ENCODE measurements around the gene PCYT2.
"Not testable (repeated sequence)": the region's sequence is repeated elsewhere in the genome, so short reads cannot be mapped to it uniquely, and the experiment has no call there.

Gene PCYT2

DNA sequence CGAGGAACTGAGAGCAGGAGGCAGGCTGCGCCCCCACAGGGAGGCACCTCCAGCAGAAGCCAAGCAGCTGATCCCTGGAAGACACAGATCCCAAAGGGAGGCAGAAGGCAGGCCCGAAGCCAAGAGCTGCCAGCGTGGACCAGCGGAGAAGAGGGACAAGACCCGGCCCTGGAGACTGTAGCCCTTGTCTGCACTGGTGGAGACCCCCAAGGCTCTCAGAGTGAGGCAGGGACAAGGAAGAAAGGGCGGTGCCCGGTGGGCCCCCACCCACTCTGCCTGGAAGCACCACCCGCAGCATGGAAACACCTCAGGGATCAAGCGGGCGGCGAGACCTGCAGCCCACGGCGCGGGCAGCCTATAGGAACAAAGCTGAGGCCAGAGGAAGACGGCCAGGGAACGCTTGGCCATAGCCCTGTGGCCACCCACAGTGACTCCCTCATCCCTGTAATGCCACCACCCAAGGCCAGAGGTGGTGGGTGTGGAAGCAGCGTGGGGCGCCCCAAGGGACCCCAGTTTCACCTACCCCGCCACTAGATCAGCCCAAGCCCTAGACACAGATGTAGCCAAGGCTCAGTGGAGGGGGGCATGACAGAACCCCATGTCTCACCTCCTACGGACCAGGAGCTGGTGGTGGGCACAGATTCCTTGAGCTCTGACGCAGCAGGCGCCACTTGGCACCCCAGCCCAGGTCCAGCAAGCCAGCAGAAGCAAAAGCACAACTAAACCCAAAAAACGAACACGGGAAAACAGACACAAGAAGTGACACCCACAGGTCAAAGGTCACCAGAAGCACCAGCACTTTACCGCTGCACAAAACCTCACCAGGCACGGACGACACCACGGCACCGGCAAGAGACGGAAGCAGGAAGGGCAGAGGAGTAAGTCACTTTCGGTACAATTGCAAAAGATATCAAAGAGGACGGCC is 9.7 kb upstream of the PCYT2 start:
- Histone ChIP-seq H3K4me3 (ENCODE audit: low read depth, low read length) (no peak overlapping the region), H3K4me1 (ENCODE audit: control insufficient read depth, insufficient read depth, low read length) (0 out of 2 replicates have a peak, but pooled peaks cover 2% of the 10 kb centered on the region), H3K36me3 (ENCODE audit: control insufficient read depth in 2 of 2, insufficient read depth in 1 of 2, low read length in 2 of 2) (peaks cover 6 to 45% of the 10 kb centered on the region in 2 experiments; a peak in 1 of 3 replicates), H3K9me3 (ENCODE audit: control insufficient read depth, insufficient read depth, low read depth, low read length) (no peaks in the 10 kb centered on the region), H3K27ac (ENCODE audit: extremely low read depth, low read depth, low read length) (0 out of 2 replicates have a peak overlapping the region, but pooled peaks have one; percentile 1)
- ChIA-PET POLR2A (interaction anchor here (0.5 to 1.2 kb wide), 4 partner anchors 9 to 102 kb away, joined by 3 to 6 read pairs (median 4); partner anchors contain the start of genes CENPX, LRRC45 and PCYT2), CTCF (interaction anchor here (0.6 kb wide), 2 partner anchors 15 to 217 kb away, joined by 3 read pairs; no protein-coding TSS in a partner anchor)
- TF ChIP-seq GLIS1 (tag by site-specific recombination; IDR thresholded peaks at IDR 0.05) (peak; percentile 58; the same call in 1 of the 2 replicates), ZNF658 (tag by site-specific recombination; IDR thresholded peaks at IDR 0.05) (no peak), SCRT2 (tag by site-specific recombination; IDR thresholded peaks at IDR 0.05) (no peak), SP2 (tag by site-specific recombination; IDR thresholded peaks at IDR 0.05) (0 out of 2 replicates have a peak, but pooled peaks have one; percentile 8), EGR2 (tag by site-specific recombination; IDR thresholded peaks at IDR 0.05; ENCODE audit: low read depth) (peak; percentile 81), ZFHX2 (tag by site-specific recombination; conservative IDR thresholded peaks at IDR 0.05) (peak; percentile 73), GLIS2 (tag by site-specific recombination; IDR thresholded peaks at IDR 0.05) (peak; percentile 59; the same call in 1 of the 2 replicates), ZNF404 (tag by site-specific recombination; IDR thresholded peaks at IDR 0.05) (no peak)

DNA sequence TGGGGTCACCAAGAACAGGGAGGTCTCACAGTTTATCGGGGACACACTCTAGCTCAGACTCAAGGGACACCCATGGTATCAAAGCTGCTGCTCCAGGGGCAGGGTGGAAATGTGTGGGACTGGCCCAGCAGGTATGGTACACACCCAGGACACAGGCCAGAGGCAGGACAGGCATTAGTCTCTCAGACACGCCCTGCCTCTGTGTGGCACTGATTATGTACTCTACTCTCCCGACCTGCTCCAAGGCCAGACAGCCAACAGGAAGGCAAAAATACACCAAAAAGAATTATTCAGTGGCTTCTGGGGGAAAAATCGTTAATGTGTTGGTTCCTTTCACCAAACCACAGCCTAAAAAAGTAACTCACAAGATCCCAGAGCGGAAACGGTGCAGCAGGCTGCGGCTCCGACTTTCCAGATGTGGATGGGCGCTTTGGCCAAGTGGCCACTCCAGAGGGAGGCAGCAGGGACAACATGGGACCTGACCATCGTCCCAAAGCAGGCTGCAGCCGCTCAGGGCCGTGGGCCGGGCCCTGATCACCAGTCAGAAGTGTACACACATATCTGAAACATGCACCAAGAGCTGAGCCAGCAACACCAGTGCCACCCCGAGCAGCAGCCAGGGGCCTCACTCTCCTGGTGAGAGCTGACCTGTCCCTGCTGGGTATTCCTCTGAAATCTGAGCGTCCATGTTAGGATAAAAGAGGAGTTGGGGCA is 7.8 kb upstream of the PCYT2 start:
- ChIA-PET POLR2A (no interaction called here), CTCF (interaction anchor here (1.0 kb wide), 1 partner anchor 40 kb away, joined by 5 read pairs; no protein-coding TSS in a partner anchor)
- peaks cover 6 to 64% of the 10 kb centered on the region in 2 experiments; a peak in 1 of 3 replicates for H3K36me3 ChIP-seq (ENCODE audit: control insufficient read depth in 2 of 2, insufficient read depth in 1 of 2, low read length in 2 of 2)
- H3K4me3 ChIP-seq (ENCODE audit: low read depth, low read length), result no peak overlapping the region
- TF ChIP-seq YY1 (tag by site-specific recombination; IDR thresholded peaks at IDR 0.05), result no peak
- TF ChIP-seq ZNF473 (tag by site-specific recombination; IDR thresholded peaks at IDR 0.05), result no peak
- H3K9me3 ChIP-seq (ENCODE audit: control insufficient read depth, insufficient read depth, low read depth, low read length), result no peaks in the 10 kb centered on the region
- 0 out of 2 replicates have a peak, but pooled peaks cover 2% of the 10 kb centered on the region for H3K4me1 ChIP-seq (ENCODE audit: control insufficient read depth, insufficient read depth, low read length)
- H3K27ac ChIP-seq (ENCODE audit: extremely low read depth, low read depth, low read length), result no peak overlapping the region

DNA sequence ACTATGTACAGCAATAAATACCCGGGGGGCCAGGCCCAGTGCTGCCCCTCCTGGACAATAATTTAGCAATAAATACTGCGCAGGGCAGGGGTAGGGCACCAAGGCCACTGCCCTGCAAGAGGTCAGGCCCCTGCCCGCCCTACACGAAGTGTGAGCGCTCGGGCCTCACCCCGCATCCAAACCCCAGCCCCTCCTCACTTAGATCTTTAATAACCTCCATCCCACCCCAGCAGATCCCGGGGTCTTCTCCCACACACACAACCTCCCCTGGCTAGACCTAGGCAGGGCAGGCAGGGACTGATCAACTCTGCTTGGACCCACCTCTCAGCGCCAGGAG is 7.1 kb upstream of the PCYT2 start:
- TF ChIP-seq BCL11B (tag by site-specific recombination; IDR thresholded peaks at IDR 0.05; ENCODE audit: low read depth), result 0 out of 2 replicates have a peak, but pooled peaks have one; percentile 56
- peaks cover 6 to 70% of the 10 kb centered on the region in 2 experiments; a peak in 1 of 3 replicates for H3K36me3 ChIP-seq (ENCODE audit: control insufficient read depth in 2 of 2, insufficient read depth in 1 of 2, low read length in 2 of 2)
- CTCF ChIA-PET; H3K9me3 ChIP-seq (ENCODE audit: control insufficient read depth, insufficient read depth, low read depth, low read length); H3K4me3 ChIP-seq (ENCODE audit: low read depth, low read length); H3K27ac ChIP-seq (ENCODE audit: extremely low read depth, low read depth, low read length); H3K4me1 ChIP-seq (ENCODE audit: control insufficient read depth, insufficient read depth, low read length): not testable (repeated sequence)
- POLR2A ChIA-PET, result interaction anchor here (2.1 kb wide), 1 partner anchor 8 kb away, joined by 22 read pairs; the partner anchor contains the start of gene MAFG

DNA sequence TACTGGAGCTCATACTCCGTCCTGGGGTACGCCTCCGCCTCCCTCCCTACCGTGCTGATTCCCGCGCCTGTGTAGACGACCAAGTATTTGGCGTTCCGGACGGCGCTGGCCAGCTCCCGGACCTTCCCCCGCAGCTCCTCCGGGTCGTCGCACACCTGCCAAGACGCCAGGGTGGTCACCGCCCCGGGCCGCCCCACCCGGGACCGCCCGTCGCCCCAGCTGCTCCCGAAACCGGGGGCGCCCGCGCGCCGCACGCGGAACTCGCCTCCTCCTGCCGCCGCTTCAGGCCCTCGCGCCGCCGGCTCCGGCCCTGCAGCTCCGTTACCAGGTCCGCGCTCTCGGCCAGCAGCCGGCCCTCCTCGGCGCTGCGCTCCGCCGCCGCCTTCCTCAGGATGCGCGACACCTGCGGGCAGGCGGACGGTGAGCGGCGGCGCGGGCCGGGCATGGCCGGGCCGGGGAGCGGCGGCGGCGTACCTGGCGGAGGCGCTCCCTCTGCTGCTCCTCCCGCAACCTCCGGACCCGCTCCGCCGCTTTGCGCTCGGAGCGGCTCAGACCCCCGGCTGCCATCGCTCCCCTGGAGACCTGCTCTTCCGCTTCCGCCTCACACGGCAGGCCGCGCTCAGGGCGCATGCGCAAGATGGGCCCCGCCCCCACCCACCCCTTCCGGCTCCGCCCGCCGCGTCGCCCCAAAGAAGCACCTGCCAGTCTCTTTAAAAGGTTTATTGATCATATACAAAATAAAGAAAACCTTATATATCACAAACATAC is 6.5 kb upstream of the PCYT2 start, which contains the start of gene SIRT7:
SIRT7 (minus strand) TSS at position 612 of the 768 bp plus-strand sequence; CDS start at position 567, 45 bp downstream.
- peak within 1 kb of the TSS; percentile 71 for H3K4me3 ChIP-seq (ENCODE audit: low read depth, low read length)
- POLR2A ChIA-PET, result interaction anchor here (0.6 to 2.1 kb wide), 6 partner anchors 9 to 105 kb away, joined by 3 to 22 read pairs (median 5); partner anchors contain the start of genes ALYREF, ANAPC11, CENPX and LRRC45
- H3K27ac ChIP-seq (ENCODE audit: extremely low read depth, low read depth, low read length), result peak within 1 kb of the TSS; percentile 65; the same call in 1 of the 2 replicates
- no peaks in the 10 kb centered on the region for H3K9me3 ChIP-seq (ENCODE audit: control insufficient read depth, insufficient read depth, low read depth, low read length)
- peaks cover 6 to 74% of the 10 kb centered on the region in 2 experiments; a peak in 1 of 3 replicates for H3K36me3 ChIP-seq (ENCODE audit: control insufficient read depth in 2 of 2, insufficient read depth in 1 of 2, low read length in 2 of 2)
- H3K4me1 ChIP-seq (ENCODE audit: control insufficient read depth, insufficient read depth, low read length), result 0 out of 2 replicates have a peak, but pooled peaks cover 2% of the 10 kb centered on the region
- CTCF ChIA-PET, result interaction anchor here (0.7 to 1.3 kb wide), 12 partner anchors 9 to 184 kb away, joined by 3 to 6 read pairs (median 4); no protein-coding TSS in a partner anchor
- TF ChIP-seq KLF1 (tag by site-specific recombination; IDR thresholded peaks at IDR 0.05) (peak; percentile 58; the same call in 1 of the 2 replicates), ZNF596 (tag by site-specific recombination; IDR thresholded peaks at IDR 0.05) (0 out of 2 replicates have a peak, but pooled peaks have one; percentile 31), ZBTB20 (tag by site-specific recombination; IDR thresholded peaks at IDR 0.05) (peak; percentile 81), YY2 (tag by site-specific recombination; IDR thresholded peaks at IDR 0.05) (0 out of 2 replicates have a peak, but pooled peaks have one; percentile 26), KLF8 (tag by site-specific recombination; IDR thresholded peaks at IDR 0.05) (peak; percentile 46; the same call in 1 of the 2 replicates)
- TF ChIP-seq, protein P1, sequence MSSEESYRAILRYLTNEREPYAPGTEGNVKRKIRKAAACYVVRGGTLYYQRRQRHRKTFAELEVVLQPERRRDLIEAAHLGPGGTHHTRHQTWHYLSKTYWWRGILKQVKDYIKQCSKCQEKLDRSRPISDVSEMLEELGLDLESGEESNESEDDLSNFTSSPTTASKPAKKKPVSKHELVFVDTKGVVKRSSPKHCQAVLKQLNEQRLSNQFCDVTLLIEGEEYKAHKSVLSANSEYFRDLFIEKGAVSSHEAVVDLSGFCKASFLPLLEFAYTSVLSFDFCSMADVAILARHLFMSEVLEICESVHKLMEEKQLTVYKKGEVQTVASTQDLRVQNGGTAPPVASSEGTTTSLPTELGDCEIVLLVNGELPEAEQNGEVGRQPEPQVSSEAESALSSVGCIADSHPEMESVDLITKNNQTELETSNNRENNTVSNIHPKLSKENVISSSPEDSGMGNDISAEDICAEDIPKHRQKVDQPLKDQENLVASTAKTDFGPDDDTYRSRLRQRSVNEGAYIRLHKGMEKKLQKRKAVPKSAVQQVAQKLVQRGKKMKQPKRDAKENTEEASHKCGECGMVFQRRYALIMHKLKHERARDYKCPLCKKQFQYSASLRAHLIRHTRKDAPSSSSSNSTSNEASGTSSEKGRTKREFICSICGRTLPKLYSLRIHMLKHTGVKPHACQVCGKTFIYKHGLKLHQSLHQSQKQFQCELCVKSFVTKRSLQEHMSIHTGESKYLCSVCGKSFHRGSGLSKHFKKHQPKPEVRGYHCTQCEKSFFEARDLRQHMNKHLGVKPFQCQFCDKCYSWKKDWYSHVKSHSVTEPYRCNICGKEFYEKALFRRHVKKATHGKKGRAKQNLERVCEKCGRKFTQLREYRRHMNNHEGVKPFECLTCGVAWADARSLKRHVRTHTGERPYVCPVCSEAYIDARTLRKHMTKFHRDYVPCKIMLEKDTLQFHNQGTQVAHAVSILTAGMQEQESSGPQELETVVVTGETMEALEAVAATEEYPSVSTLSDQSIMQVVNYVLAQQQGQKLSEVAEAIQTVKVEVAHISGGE (tag by site-specific recombination; conservative IDR thresholded peaks at IDR 0.05; ENCODE audit: low read depth), result peak; percentile 27; the same call in 1 of the 2 replicates

Data from HEK293 (cell line).